Activated CD4-positive, alpha-beta T cell treated with anti-CD3 and anti-CD28 coated beads for 48 hours (primary cell): ENCODE measurements around the gene CNBD2.
"Not testable (repeated sequence)": the region's sequence is repeated elsewhere in the genome, so short reads cannot be mapped to it uniquely, and the experiment has no call there.

Experiments
- DNase-seq: peaks from one replicate; pipeline ENCODE4 v3.0.0-alpha.2; 2020

The CNBD2 gene

DNA sequence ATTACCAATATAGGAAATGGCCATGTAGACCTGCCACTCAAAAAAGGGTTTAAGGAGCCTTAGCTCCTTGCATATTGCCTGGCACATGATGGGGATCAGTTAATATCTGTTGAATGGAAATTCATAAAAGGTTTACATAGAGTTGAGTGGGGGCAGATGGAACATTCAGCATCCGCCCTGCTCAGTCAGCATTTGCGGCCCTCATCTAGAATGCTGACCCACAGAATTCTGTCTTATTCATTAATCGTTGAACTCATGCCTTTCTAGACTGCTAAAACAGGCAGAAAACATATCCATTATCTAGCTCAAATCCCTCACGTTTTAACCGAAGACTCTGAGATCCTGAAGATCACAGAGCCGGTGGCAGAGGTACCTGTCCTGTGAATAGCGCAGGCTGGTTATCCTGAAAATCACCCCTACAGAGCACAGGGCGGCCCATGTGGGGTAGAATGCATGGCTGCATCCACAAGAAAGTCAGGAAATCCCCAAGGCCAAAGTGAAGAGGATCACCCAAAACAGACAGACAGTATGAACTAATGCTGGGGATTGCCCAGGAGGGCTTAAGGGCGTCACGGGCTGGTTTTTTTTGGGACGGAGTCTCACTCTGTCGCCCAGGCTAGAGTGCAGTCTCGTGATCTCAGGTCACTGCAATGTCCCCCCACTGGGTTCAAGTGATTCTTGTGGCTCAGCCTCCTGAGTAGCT, 59.9 kb downstream of the CNBD2 start:
- DNase-seq, result no peak

DNA sequence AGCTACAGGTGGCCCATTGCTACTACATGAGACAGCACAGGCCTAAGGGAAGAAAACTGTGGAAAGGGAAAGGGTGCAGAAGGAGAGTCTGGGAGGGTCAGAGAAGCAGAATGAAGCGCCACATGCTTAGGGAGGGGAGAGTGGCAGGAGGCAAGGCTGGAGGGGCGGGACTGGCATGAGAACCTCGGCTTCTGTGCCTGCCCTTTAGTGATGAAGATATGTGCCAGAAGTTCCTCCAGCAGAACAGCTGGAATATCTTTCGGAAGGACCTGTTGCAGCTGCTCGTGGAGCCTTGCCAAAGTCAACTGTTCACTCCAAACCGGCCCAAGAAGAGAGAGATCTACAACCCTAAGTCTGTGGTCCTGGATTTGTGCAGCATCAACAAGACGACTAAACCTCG, 61.8 kb downstream of the CNBD2 start:
- DNase-seq, result no peak

DNA sequence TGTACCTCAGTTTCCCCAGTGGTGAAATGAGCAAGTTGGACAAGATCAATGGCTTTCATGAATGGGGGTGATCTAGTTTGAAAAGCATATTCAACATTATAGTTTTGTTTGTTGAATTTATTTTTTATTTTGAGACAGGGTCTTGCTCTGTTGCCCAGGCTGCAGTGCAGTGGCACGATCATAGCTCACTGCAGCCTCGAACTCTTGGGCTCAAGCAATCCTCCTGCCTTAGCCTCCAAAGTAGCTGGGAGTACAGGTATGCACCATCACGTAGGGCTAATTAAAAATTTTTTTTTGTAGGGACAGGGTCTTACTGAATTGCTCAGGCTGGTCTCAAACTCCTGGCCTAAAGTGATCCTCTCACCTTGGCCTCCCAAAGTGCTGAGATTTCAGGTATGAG, 63.4 kb downstream of the CNBD2 start:
- no peak for DNase-seq

DNA sequence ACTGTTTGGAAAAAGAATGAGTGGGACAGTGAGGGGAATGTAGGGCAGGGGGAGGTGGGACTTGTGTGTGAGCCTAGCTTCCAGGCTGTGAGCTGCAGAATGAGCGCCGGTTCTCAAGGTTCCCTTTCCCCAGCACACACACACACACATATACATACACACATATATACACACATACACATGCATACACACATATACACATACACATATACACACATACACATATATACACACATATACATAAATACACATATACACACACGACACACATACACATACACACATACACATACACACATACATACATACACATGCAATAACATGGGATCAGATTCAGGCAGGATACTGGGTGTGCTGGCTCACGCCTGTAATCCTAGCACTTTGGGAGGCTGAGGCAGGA, 66.5 kb downstream of the CNBD2 start:
- no peak for DNase-seq

DNA sequence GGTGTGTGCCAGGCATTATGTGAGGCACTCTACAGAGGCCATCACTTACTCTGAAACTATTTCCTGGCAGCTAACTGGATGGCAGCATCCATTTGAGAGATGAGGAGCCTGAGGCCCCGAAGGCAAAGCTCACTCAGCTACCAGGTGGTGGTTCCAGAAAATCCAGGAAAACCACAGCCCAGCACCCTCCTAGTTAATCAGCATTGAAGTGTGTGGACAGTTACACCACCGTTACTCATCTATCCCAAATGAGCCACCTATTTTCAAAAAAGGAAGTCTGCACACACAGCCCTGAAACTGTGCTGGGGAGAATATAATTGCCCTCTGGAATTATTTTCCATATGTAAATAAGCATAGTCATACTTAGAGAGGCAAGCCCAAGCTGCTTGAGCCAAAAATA, 67.4 kb downstream of the CNBD2 start:
- DNase-seq, result no peak

DNA sequence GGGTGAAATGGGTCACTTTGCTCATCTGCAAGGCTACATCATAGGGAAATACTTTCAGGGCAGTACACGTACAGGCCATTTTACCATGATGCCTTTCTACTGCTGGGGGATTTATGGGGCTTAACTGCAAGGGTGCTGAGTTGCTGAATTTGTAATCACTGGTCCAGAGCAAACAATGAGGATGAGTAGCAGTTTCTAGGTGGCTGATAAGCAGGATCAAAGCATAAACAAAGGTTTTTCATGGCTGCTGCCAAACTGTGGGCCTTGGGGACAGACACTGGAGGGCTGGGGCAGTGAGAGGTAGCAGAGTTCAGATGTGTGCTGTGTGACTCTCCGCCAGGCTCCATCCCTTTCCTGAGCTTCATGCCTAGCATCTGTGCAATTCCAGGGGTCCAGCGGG, 68.3 kb downstream of the CNBD2 start:
- DNase-seq, result no peak

DNA sequence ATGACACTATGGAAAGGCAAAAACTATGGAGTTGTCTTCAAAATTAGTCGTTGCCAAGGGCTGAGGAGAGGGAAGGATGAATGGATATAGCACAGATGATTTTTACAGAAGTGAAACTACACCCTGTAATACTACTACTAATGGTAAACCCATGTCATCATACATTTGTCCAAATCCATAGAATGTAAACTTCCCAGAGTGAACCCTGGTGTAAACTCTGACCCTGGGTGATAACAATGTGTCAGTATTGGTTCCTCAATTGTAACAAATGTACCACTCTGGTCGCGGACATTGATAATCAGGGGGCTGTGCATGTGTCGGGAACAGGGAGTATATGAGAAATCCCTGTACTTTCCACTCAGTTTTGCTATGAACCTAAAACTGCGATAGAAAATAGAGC, 72.2 kb downstream of the CNBD2 start:
- no peak for DNase-seq

DNA sequence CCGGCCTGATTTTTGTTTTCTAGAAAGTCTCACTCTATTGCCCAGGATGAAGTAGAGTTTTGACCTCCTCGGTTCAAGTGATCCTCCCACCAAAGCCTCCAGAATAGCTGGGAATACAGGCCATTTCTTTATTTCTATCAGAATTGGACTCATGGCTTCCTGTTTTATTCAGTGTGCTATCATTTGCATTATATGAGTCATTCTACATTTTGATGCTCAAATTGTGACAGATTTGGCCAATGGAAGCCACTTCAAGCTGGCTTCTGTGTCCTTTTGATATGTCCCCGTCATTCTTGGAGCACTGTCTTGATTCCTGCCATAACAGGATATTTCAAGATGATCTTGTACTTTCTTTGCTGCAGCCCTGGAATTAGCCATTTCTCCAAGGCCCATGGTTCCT, 75.1 kb downstream of the CNBD2 start:
- no peak for DNase-seq

DNA sequence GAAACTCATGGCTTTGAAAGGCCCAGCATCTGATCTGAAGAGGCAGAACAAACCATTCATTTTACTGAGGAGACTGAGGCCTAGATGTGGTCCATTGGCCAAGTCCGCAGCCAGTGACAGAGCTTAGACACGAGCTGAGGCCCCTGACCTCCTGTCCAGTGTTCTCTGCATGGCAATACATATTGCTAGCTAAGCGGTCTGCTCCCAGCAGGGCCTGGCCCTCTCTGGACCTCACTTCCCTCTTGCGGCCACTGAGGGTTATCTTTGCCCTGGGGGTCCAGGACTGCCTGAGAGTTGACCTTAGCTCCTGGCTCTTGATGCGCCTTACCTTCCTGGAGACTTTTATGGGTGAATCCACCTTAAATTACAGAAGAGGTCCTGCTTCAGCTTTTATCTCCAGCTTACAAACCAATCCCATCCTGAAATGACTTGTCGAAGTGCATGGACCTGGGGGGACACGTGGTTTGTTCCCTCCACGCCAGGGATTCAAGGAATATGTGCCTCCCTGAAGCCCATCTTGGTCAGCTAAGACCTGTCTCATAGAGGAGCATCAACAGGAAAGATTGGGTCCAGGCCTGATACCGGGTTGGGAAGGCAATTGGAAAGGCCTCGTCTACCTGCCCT, 75.6 kb downstream of the CNBD2 start:
- DNase-seq, result no peak

DNA sequence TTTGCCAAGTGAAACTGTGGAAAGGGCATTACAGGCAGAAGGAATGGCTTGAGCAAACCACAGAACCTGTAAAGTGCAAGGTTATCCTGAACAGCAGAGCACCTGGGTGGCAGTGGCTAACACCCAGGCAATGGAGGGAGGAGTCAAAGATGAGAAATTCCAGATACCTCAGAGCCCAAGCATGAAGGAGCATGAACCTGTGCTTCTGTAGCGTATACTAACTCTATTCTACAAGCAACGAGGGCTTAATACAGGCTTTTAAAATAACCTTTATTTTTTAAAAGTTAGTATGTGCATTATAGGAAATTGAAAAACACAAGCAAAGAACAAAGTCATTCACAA, 77.0 kb downstream of the CNBD2 start:
- no peak for DNase-seq

DNA sequence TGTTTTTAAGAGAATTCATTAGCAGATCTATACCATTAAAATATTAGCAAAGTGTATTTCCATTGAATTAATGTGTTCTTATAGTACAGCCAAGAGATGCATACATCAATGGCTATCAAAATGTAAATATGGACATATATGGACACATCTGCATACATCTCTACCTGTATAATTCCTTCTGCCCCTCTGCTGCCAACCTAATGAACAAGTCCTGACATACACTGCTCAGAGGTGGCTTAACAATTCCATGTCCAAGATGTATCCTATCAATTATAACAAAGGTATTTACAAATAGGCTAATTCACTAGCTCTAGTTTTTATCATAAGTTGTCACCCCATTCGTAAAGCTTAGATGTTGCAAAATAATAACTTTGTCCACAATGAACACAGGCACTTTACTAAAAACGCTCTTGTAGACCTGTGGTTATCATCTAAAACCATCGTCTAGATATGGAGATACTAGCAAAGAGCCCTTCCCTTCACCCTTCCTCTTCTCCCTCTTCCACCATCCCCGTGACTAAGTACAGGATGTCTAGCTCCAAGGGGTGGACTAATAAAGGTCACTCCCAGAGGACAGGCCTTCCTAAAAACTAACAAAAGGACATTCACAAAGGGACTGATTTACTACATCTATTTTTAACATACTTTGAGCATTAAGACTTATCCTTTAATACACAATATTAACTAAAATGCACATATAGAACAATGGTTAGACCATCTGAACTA, 77.8 kb downstream of the CNBD2 start:
- DNase-seq, result not testable (repeated sequence)

DNA sequence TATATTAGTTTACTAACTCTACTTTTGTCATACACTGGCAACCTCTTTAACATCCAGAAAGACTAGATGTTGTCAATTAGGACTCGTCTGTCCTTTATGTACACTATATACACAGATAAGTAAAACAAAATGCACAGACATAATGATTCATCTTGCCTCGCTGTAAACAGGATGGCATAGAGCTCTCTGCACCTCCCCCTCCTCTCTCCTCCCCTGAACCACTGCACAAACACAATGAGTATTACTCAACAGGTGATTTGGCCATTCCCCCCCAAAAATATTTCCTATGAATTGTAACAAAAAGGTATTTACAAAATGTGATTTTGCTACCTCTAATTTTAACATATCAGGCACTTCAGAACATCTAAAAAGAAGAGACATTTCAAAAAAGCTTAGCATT, 81.0 kb downstream of the CNBD2 start:
- DNase-seq, result not testable (repeated sequence)

DNA sequence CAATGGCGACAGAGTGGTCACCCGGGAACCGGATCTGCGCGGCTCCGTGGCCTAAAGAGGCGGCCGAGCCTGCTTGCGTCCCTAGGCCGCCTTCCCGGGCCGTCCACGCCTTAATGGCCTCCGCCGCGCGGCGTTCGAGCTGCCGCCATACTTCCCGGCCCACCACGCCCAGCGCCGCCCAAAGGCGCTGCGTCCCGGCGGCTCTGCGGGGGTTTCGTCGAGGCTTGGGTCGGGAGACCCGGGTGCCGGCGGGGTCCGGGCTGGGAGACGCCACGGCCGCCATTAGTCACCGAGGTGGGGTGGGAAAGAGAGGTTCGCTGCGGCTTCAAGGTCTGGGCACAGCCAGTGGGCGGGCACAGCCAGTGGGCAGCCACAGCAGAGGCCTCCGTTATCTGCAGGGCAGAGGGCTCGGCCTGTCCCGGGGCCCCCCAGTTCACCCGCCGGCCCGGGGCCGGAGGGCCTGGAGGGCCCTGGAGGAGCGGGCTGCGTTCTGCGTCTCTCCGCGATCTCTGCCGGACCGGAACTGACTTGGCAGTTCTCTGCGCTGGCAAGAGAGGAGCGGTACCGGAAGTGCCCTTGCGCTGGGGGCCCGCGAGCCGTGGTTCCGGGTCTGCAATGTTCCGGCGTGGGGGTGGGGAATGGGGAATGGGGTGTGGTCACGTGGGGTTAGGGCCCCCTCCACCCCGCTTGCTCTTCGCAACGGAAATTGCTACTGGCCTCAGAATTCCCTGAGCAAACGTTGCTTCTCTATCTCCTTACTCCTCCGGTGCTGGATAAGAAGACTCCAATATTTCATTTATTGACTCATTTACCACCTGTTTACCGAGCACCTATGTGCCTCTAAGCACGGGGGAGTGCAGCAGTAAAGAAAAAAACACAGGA, 82.3 kb downstream of the CNBD2 start:
- DNase-seq, result peak; percentile 96

DNA sequence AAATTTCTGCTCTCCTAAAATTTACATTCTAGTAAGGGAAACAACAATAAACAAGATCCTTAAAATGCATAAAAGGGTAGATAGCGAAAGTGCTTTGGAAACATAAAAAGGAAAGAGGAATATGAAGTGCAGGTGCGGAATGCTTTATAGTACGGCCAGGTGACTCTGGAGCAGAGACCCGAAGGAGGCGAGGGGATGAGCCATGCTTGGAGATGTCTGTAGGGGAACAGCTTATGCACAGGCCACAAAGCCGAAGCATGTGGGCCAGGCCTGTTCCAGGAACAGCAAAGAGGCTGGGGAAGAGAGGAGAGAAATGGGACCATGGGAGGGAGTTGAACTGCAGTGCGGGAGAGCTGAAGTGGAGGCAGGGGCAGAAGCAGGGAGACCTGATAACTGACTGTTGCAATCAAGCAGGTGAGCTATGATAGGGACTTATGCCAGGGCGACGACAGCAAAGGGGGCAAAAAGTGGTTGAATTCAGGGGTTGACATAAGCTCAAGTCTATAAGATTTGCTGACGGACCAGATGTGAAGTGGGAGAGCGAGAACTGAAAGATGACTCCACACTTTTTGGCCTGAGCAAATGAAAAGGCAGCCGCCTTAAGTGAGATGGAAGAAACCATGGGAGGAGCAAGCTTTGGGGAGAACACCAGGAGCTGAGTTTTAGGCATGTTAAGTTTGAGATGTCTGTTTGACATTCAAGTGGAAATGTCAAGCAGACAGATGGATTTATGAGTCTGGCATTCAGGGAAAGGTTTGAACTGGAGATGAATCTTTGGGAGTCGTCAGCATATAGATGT, 83.1 kb downstream of the CNBD2 start:
- no peak for DNase-seq

DNA sequence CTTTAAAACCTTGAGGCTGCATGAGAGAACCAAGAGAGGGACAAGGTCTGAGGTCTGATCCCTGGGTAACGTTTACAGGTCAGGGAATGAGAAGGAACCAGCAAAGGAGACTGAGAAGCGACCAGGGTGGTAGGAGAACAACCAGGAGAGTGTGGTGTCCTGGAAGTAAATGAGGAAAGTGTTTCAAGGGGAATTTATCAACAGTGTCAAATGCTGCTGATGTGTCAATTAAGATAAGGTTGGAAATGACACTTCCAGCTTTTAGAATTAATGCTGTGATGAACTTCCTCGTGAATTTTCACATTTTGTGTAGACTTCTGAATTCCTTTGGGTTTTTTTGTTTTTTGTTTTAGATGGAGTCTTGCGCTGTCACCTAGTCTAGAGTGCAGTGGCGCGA, 83.7 kb downstream of the CNBD2 start:
- DNase-seq, result no peak

DNA sequence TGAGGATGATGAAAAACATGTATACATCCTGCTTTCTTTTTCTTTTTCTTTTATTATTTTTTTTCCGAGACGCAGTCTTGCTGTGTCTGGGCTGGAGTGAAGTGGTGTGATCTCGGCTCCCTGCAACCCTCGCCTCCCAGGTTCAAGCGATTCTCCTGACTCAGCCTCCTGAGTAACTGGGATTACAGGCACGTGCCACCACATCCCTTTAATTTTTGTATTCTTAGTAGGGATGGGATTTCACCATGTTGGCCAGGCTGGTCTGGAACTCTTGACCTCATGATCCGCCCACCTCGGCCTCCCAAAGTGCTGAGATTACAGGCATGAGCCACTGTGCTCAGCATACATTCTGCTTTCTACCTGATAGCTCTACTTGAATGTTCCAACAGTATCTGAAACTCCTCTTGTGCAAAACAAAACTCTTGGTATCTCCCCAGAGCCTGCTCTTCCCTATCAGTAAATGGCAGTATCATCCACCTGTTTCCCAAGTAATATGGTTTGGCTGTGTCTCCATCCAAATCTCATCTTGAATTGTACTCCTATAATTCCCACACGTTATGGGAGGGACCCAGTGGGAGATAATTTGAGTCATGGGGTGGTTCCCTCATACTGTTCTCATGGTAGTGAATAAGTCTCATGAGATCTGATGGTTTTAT, 85.6 kb downstream of the CNBD2 start:
- DNase-seq, result not testable (repeated sequence)

DNA sequence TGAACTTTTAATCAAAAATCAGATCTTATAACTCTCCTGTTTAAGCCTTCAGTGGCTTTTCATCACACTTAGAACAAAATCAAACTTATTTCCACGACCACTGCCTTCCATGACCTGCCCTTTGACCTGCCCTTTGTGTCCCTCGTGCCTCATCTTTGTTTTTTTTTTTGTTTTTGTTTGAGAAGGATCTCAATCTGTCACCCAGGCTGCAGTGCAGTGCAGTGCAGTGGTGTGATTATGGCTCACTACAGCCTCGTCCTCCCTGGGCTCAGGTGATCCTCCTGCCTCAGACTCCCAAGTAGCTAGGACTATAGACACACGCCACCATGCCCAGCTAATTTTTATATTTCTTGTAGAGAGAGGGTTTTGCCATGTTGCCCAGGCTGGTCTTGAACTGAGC, 86.8 kb downstream of the CNBD2 start:
- no peak for DNase-seq

DNA sequence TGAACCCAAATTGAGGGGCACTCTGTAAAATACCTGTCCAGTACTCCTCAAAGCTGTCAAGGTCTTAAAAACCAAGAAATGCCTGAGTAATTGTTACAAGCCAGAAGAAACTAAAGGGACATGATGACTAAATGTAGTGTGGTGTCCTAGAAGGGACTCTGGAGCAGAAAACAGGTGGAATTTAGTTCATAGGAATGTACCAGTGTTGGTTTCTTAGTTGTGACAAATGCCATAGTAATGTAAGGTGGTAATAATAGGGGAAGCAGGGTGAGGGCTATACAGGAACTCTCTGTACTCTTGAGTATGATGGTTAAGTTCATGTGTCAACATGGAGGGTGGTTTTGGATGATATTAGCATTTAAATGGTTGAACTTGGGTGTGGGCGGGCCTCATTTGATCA, 92.3 kb downstream of the CNBD2 start:
- DNase-seq, result no peak

DNA sequence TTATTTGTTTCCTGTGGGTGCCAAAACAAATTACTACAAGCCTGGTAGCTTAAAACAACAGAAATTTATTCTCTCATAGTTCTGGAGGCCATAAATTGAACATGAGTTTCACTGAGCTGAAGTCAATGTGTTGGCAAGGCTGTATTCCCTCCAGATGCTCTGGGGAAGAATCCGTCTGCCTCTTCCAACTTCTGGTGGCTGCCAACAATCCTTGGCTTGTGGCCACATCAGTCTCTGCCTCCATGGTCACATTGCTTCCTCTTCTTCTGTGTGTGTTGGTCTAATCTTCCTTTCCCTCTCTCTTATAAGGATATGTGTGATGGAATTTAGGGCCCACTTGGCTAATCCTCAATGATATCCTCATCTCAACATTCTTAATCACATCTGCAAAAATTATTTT, 93.4 kb downstream of the CNBD2 start:
- DNase-seq, result no peak

DNA sequence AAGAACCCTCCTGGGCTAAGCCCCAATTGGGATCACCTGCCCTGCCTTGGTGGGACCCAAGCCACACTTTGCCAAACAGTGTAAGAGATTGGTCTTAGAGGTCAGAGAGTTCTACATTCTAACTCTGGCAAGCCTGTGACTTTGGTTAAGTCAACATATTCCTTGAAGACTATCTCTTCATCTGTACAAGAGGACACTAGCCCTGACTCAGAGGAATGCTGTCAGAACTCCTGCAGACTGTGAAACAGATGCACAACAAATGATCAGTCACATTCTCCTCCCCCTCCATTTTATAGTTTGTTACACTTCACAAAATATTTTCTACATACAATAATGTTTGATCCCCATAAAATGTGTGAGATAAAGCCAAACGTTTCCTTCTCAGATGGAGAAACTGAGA, 94.4 kb downstream of the CNBD2 start:
- DNase-seq, result no peak

DNA sequence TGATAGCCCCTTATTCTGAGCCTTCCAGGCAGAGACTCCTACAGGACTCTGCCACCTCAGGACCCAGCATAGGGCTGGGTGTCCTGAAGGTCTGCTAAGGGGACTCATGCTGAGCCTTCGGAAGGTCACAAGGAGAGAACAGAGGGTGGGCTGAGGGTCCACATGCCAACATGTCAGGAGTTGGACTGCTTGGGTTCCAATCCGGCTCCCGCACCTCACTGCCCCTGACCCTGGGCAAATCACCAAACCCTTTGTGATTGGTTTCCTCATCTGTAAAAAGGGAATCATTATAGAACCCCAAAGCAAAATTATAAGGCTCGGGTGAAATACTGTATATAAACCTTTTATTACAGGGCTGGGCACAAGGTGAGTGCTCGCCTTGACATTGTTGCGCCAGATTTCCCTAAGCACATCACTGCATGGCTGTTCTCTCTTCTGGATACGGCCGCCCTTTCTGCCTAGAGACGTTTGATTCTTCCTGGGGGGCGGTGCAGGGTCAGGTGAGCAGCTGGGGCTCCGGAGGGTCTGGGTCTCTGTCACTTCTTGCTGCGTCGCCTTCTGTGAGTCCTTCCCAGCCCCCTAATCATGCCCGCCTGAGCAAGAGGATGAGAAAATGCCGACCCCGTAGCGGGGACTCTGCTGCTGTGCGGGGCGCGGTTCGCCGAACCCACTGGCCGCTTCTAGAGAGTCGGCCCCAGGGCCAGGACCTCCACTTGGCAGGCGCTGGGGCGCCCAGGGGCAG, 95.7 kb downstream of the CNBD2 start:
- no peak for DNase-seq
